ENCODE data around the gene ICAM1.

ICAM1 gene

DNA sequence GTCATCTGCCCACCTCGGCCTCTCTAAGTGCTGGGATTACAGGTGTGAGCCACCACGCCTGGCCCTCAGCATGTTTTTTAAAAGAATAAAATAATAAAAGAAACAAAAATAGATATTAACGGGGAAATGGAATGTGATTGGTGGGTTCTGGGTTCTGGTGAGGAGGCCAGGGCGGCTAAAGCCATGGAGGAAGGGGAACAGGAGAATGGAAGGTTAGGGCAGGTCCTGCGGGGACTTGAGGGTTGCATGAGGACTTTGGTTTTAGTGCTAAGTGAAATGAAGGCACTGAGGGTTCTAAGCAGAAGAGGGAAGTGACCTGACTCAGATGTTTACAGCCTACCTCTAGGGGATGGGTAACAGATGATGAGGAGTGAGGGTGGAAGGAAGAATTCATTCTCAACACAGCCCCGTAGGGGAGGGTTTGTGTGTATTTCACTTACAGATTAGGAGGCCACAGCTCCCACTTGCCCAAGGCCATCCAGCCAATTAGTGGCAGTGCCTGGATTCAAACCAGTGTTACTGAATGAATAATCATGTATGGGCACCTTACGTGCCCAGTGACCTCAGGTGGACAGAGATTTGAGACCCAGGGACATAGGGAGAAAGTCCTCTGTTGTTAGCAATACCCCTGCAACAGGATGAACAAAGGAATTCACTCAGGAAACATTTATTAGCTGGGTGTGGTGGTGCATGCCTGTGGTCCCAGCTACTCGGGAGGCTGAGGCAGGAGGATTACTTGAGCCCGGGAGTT, 25.6 kb upstream of the ICAM1 start:
- DNase-seq, result no peak

DNA sequence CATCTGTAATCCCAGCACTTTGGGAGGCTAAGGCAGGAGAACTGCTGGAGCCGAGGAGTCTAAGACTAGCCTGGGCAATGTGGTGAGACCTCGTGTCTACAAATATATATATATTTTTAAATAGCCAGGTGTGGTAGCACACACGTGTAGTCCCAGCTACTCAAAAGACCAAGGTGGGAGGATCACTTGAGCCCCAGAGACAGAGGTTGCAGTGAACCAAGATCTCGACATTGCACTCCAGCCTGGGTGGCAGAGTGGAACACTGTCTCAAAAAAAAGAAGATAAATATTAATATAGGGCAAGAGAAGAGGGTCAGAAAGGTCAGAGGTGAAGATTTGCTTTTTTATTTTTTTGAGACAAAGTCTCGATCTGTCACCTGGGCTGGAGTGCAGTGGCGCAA, 24.4 kb upstream of the ICAM1 start:
- DNase-seq, result no peak

DNA sequence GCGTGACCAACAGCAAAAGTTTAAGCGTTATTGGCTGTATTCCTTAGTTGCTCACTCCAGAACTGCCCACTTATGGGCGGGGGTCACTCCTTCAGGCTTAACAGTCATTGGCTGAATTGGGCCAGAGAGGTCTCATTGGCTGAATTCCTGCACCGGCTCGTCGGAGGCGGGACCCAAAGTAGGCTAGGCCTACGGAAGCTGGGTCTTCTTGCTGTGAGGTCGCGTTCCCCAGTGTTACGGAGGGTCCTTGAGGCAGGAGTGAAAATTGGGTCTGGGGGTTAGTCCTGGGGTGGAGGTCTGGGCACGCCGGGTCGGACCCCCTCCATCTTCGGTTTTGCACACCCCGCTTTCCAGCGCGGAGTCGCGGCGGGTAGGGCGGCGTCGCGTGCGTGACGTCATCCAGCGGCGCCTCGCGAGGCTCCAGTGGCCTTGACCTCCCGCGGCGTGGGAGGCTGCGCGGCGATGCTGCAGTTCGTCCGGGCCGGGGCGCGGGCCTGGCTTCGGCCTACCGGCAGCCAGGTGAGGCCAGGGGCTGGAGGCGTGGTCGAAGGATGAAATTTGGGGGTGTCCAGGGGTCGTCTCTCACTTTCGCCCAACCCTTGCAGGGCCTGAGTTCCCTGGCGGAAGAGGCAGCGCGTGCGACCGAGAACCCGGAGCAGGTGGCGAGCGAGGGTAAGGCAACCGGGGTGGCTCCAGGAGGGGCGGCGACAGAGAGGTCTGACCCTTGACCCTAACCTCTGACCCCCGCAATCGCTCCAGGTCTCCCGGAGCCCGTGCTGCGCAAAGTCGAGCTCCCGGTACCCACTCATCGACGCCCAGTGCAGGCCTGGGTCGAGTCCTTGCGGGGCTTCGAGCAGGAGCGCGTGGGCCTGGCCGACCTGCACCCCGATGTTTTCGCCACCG, 18.9 kb upstream of the ICAM1 start, which contains the start of gene MRPL4:
TSS of gene MRPL4 (plus strand) at position 423 of the 903 bp plus-strand sequence. CDS start at position 463, 40 bp downstream.
- peak; percentile 90 for DNase-seq

DNA sequence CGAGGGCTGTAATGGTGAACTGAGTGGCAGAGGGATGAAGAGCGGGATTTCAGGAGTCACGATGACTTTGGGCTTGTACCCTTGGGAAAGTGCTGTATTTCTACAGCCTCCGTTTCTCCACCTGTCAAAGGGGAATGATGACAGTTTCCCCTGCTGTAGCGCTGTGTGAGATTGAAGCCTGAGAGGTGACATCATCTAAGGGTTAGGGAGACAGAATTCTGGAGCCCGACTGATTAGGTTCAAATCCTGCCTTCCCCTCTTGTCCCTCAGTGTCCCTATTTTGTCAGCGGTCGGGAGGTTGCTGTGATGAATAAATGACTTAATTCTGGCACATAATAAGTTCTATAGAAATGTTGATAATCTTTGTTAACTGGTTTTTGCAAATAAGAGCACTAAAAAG, 18.2 kb upstream of the ICAM1 start:
- DNase-seq, result no peak

DNA sequence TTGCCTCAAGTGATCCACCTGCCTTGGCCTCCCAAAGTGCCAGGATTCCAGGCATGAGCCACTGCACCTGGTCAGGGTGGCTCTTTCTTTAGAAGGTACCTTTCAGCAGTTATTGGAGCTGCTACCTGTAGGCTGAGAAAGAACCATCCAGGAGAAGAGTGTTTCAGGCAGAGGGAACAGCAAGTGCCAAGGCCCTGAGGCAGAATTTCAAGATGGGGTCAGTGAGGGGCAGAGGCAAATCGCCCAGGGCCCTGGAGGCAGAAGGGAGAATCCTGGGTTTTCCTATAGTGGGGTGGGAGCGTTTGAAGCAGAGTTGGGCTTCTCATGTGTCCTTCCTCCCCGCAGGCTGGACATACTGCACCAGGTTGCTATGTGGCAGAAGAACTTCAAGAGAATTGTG, 16.7 kb upstream of the ICAM1 start:
- no peak for DNase-seq

DNA sequence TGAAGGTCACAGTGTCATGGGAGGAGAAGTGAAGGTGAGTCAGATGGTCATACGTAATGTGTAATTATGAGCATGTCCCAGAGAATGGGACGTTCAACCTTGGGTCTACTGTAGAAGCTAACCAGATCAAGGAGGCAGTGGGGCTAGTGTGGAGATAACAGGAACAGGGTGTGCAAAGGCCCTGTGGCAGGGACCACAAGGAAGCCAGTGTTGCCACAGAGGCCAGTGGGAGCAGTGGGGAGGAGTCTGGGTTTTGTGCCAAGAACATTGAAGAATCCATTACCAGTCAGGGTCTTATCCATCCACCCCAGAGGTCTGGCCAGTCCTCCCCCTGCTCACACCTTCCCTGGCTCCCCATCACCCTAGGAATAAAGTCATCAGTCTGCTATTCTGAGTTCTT, 15.6 kb upstream of the ICAM1 start:
- no peak for DNase-seq

DNA sequence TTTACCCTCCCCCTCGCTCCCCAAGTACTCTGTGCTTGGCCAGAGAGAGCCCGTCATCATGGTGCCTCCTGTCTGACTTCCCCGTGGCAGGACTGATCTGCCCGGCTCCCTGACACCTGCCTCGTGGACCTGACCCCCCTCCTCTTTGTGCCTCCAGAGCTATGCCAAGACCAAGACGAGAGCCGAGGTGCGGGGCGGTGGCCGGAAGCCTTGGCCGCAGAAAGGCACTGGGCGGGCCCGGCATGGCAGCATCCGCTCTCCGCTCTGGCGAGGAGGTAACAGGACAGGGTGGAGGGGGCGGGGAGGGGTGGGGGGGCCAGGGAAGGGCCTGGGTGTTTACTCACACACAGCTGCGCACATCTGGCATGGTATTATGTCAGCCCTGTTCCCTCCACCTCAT, 14.4 kb upstream of the ICAM1 start:
- no peak for DNase-seq

DNA sequence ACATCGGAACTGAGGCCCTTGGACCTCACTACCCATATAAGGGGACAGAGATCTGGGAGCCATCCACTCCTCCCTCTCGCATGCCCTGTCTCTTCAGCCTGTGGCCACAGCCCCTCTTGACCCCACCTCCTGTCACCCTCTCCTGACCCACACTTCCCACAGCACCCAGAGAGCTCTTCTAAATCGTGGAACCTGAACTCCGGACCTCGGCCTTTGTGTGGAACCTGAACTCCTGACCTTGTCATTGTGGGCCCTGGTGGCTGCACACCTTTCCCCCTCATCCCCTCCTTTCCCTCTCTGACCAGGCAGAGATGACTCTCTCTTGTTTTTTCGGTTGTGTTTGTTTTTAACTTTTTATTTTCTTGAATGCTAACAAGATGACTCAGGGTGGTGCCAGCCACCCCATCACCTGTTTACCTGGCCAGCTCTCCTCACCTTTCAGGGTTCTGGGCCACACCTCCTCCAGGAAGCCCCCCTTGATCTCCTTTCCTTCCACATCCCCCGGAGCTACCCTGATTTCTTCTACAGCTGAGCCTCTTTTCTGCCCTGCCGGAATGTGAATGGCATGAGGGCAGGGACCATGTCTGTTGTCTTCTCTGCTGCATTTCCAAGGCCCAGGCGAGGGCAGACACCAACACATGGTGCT, 13.8 kb upstream of the ICAM1 start:
- DNase-seq, result no peak

DNA sequence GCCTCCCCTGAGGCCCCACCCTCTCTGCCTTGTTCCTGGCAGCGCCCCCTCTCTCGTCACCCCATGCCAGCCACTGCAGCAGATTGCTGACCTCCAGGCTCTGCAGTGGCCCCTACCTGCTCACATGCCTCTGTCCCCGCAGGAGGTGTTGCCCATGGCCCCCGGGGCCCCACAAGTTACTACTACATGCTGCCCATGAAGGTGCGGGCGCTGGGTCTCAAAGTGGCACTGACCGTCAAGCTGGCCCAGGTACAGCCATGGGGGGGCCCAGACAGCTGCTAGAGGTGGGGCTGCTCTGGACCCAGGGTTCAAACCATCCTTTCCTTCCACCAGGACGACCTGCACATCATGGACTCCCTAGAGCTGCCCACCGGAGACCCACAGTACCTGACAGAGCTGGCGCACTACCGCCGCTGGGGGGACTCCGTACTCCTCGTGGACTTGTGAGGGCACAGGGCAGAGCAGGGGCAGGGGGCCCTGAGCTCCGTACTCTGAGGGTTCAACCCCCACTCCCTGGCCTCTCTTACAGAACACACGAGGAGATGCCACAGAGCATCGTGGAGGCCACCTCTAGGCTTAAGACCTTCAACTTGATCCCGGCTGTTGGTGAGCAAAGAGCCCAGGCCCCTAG, 12.7 kb upstream of the ICAM1 start:
- DNase-seq, result no peak

DNA sequence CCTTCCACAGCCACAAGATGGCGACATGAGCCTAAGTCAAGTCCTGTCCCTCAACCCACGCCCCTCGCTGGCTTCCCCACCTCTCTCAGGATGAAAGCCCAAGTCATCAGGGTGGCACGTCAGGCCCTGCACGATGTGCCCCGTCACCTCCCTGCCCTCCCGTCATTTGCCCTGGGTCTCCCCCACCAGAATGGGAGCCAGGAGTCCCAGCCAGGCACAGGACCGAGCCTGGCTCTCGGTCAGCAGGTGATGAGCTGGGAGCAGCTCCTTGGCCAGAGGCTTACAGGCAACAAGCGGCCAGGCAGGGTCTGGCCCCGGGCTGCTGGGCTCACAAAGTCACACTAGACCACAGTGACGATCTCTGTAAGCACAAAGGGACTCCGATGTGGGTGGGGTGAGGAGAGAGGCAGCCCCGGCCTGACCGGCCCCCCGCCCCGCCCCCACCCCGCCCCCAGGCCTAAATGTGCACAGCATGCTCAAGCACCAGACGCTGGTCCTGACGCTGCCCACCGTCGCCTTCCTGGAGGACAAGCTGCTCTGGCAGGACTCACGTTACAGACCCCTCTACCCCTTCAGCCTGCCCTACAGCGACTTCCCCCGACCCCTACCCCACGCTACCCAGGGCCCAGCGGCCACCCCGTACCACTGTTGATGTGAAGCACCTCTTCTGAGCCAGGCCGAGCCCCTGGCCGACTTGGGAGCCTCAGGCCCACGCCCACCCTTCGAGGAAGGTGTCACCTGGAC, 11.6 kb upstream of the ICAM1 start:
- DNase-seq, result peak; percentile 76

DNA sequence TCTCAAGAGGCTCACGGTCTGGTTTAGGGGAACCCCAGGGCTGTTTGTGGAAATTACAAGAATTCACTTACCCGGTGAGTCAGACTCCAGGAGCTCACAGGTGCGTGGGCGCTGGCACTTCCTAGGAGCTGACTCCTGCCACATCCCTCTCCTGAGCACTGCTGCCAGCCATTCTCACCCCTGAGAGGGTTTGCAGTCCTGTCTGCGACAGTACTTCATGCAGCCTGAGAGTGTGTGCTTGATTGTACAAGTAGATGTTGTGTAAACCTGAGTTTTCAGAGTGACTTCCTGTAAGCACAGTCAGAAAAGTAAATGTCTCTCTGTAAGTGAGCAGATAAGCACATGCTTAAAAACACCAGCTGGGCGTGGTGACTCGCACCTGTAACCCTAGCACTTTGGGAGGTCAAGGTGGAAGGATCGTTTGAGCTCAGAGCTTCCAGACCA, 10.8 kb upstream of the ICAM1 start:
- no peak for DNase-seq

DNA sequence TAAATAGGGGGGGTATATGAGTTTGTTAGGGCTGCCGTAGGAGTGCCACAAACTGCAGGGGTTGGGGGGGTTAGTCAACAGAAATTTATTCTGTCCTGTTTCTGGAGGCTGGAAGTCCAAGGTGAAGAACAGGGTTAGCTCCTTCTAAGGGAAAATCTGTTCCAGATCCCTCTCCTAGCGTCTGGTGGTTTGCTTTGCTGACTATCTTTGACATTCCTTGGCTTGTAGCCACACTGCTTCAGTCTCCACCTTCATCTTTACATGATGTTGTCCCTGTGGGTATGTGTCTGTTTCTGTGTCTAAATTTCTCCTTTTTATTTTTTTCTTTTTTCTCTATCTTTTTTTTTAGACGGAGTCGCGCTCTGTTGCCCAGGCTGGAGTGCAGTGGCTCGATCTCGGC, 8.1 kb upstream of the ICAM1 start:
- no peak for DNase-seq

DNA sequence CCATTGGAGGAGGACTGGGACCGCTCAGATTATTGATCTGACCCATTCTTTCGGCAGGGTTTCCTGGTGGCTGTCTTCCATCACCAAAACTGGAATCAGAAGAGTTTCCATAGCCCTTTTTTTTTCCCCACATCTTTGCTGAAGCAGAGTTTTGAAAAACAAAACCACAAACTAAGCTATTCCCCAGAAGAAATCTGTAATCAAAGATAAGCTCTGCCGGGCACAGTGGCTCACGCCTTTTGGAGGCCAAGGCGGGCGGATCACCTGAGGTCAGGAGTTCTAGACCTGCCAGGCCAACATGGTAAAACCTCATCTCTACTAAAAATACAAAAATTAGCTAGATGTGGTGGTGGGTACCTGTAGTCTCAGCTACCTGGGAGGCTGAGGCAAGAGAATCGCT, 4.2 kb upstream of the ICAM1 start:
- no peak for DNase-seq

DNA sequence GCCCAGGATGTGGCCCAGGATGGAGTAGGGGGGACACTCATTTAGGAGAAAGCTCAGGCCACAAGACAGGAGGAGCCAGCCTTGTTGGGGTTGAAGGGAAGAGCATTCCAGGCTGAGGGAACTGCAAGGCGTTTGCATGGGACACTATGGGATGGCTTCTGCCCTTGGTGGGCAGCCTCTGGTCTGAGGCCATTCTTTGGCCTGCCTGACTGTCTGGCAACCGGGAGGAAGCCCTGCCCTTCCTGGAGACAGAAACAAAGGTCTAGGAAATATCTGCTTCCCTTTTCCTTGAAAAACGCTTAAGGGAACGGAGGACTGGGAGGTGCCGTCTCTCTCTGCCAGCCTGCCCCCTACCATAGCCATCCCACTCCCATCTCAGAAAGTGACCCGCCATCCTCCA, 2.8 kb upstream of the ICAM1 start:
- DNase-seq, result no peak

DNA sequence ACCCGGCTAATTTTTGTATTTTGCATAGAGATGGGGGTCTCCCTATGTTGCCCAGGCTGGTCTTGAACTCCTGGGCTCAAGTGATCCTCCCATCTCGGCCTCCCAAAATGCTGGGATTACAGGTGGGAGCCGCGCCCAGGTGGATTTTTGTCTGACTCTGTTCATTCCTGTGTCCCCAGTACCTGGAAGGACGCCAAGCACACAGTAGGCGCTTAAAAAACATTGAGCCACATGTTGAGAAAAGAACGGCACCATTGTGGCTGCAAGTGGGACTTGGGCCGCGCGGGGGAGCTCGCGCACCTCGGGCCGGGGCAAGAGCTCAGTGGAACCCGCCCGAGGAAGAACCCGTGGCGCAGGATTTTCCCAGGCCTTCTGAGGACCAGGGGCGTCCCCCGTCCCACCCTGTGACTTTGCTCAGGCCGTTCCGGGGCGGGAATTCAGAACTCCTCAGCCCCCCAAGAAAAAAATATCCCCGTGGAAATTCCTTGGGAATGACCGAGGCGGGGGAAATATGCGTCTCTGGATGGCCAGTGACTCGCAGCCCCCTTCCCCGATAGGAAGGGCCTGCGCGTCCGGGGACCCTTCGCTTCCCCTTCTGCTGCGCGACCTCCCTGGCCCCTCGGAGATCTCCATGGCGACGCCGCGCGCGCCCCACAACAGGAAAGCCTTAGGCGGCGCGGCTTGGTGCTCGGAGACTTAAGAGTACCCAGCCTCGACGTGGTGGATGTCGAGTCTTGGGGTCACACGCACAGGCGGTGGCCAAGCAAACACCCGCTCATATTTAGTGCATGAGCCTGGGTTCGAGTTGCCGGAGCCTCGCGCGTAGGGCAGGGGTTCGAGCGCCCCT, 1.4 kb upstream of the ICAM1 start:
- peak; percentile 79 for DNase-seq

DNA sequence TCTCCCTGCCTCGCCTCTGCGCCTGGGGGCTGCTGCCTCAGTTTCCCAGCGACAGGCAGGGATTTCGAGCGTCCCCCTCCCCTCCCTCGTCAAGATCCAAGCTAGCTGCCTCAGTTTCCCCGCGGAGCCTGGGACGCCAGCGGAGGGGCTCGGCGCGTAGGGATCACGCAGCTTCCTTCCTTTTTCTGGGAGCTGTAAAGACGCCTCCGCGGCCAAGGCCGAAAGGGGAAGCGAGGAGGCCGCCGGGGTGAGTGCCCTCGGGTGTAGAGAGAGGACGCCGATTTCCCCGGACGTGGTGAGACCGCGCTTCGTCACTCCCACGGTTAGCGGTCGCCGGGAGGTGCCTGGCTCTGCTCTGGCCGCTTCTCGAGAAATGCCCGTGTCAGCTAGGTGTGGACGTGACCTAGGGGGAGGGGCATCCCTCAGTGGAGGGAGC, 722 bp upstream of the ICAM1 start:
- no peak for DNase-seq

DNA sequence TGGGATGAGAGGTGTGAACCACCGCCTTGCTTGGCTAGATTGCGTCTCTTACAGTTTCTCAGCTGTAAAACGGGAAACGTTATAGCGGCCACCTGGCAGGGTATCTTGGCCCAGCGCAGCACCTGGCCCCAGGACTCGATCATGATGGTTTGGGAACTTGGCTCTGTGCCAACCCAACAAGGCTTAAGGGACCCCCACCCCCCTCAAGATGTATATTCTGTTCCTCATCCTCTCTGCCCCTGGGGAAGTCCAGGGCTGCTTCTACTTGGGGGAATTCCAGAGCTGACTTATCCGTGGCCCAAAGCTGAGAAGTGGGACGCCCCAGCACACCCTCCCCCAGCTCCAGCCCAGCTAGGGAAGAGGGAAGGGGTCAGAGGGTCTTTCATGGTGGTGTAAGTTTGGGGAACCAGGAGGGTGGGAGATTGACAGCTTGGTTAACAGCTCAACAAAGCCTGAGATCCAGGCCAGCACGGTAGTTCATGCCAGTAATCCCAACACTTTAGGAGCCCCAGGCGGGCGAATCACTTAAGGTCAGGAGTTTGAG, 695 bp downstream of the ICAM1 start:
- DNase-seq, result no peak

DNA sequence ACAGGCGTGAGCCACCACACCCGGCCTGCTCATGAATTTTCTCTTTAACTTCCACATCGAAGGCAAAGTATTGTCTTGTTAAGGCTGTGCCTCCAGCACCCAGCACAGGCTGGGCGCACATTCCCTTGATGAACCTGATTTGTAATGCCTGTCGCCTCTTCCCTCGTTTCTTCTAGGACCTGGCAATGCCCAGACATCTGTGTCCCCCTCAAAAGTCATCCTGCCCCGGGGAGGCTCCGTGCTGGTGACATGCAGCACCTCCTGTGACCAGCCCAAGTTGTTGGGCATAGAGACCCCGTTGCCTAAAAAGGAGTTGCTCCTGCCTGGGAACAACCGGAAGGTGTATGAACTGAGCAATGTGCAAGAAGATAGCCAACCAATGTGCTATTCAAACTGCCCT, 3.7 kb downstream of the ICAM1 start:
- no peak for DNase-seq

DNA sequence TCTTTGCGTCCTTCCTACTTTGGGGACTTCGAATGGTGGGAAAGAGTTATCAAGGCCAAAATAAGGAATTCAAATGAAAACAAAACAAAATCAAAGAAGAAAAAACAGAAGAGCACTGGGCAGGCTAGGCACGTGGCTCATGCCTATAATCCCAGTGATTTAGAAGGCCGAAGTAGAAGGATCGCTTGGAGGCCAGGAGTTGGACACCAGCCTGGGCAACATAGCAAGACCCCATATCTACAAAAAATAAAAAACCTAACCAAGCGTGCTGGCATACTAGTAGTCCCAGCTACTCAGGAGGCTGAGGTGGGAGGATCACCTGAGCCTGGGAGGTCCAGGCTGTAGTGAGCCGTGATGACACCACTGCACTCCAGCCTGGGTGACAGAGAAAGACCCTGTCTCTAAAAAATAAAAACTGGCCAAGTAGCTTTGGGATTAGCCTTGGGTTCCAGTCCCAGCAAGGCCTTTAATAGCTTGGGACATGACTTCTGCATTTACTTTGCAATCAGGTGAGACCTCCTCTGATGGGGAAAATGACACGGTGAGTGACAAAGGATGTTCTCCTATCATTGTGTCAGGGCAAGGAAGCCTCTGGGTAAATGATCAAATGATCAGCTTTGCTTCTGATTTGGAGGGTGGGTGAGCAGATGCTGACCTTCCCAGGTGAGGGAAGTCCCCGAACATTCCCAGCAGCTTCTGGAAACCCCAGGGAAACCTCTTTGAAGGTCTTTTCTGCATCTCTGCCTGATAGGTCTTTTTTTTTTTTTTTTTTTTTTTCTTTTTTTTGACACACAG, 7.1 kb downstream of the ICAM1 start:
- no peak for DNase-seq

DNA sequence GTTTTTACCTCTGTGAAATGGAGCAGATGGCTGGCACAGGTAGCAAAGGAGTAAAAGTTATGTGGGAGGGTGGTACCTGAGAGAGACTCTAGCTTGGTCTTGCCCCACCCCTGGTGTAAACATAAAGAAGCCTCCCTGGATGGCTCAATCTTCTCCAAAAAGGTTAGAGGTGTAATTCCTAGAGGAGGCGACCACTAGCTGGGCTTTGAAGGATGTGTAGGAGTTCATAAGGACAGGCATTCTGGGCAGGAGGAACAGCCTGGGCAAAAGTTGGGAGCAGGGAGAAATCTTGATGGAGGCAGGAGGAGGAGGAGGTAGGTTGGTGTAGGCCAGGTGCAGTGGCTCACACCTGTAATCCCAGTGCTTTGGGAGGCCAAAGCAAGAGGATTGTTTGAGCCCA, 8.0 kb downstream of the ICAM1 start:
- no peak for DNase-seq
